Heart right ventricle (tissue), 16 donors: Measurements from ENCODE around the gene CD6. TPM values are rescaled to one million over a fixed set of nuclear protein-coding genes. Genes with fewer than 3 reads are reported as not detected.

ENCODE experiments used
- ATAC-seq, 8 donors: fragments of 200-7000 bp; cut with Tn5 transposase; one replicate each; pipeline ENCODE4 v1.9.1; 2020; ENCODE audit warnings: mild to moderate bottlenecking in 8 of 8, moderate library complexity in 8 of 8, moderate number of reproducible peaks in 1 of 8
- DNase-seq, 2 donors: peaks; one replicate each; pipeline ENCODE4 v3.0.0-alpha.2; 2020
- H3K27ac ChIP-seq, 10 donors: fragments of 200-600 bp; sonication (generic) in 2 of 10; one replicate each; pipeline versions ENCODE4 v1.5.0 to v1.8.0; 2020 to 2022; ENCODE audit warnings: mild to moderate bottlenecking in 3 of 10
- H3K27me3 ChIP-seq, 7 donors: fragments of 200-600 bp; one replicate each; pipeline ENCODE4 v1.8.0; 2021 to 2022; ENCODE audit warnings: mild to moderate bottlenecking in 2 of 7
- H3K36me3 ChIP-seq, 9 donors: fragments of 200-600 bp; sonication (generic) in 1 of 9; one replicate each; pipeline versions ENCODE4 v1.5.0 to v1.8.0; 2020 to 2022; ENCODE audit warnings: mild to moderate bottlenecking in 2 of 9
- H3K4me1 ChIP-seq, 9 donors: fragments of 200-600 bp; sonication (generic) in 1 of 9; one replicate each; pipeline versions ENCODE4 v1.5.0 to v1.8.0; 2020 to 2022; ENCODE audit warnings: mild to moderate bottlenecking in 4 of 9
- H3K4me3 ChIP-seq, 10 donors: fragments of 200-600 bp; sonication (generic) in 2 of 10; one replicate each; pipeline versions ENCODE4 v1.5.0 to v1.8.0; 2020 to 2022; ENCODE audit warnings: mild to moderate bottlenecking in 7 of 10, moderate library complexity in 2 of 10
- H3K9me3 ChIP-seq, 11 donors: fragments of 200-600 bp in 10 of 11; sonication (generic) in 2 of 11; one replicate each; pipeline versions ENCODE4 v1.5.0 to v1.8.0; 2013 to 2022; ENCODE audit warnings: mild to moderate bottlenecking in 2 of 11, control low read depth in 1 of 11, moderate library complexity in 1 of 11
- WGBS, 2 donors: extraction: QIAGEN DNeasy Blood & Tissue Kit; methylation state at CpG; one replicate each; pipeline ENCODE4 v1.1.7; 2013; ENCODE audit warnings: inconsistent platforms in 1 of 2; 5-methylcytosine and 5-hydroxymethylcytosine counted together
- intact Hi-C, 10 donors: fragments of 100-400 bp; cut with DNase I; formaldehyde crosslinking; loops; one replicate each; pipeline versions ENCODE4 v1.11.1 to v1.14.2; 2022
- polyA plus RNA-seq, 2 donors: library from polyadenylated mRNA; stranded (reverse); fragments of 200-250 nt; gene quantifications; one replicate each; pipeline ENCODE4 v1.2.3, GENCODE V29; 2013
- total RNA-seq, 10 donors: library from RNA; stranded (reverse); fragmentation: NEBNext Ultra II Directional in 3 of 10; extraction: Animal tissue kit (Norgen Biotek cat#: 25700) in 3 of 10; gene quantifications; one replicate each; pipeline versions ENCODE4 v1.2.1 to v1.2.4, GENCODE V29; 2021 to 2023
- TF ChIP-seq, protein P1 (sequence below), 9 donors: fragments of 200-600 bp; sonication (generic) in 2 of 9; IDR thresholded peaks; one replicate each; pipeline versions ENCODE4 v1.5.0 to v1.8.0; 2021 to 2022; ENCODE audit warnings: antibody characterized with exemption in 9 of 9, mild to moderate bottlenecking in 5 of 9, moderate library complexity in 1 of 9
- donor health status: Arrhythmogenic right ventricular cardiomyopathy.
- donor health status: ischemic (EF 13 %, LVEDD 7.1; RV severe dilation, severe dysfunction).
- donor health status: healthy with polysubstance abuse.
- donor health status: DM: no; HTN: yes; CAD: no.
- donor health status: DM: no; HTN: no; CAD: no.
- donor health status: ischemic (EF 25% LVEDD 6.9; RV normal size, moderate dysfunction).
- donor health status: ischemic (EF 25% LVEDD 5.7; RV mildly dilated, moderate dysfunction).
- donor health status: healthy.
- donor health status: DM: yes; HTN: yes; CAD: no.
- donor health status: Ischemic cardiomyopathy.
- donor health status: ischemic (EF 35%, LVEDD 5.7; RV mildly dilated, moderate dysfunction).
- donor health status: nonischemic (EF 11% LVEDD 7.7; RV severe dilation, severe dysfunction).
- donor health status: DM: yes; HTN: yes; CAD: no.
- donor health status: PGD.
- donor health status: ischemic (EF 29% LVEDD 5.4; RV normal size, mild dysfunction).
- donor health status: nonischemic (EF 23%, LVEDD 6.1; RV moderate dilation, normal function).

CD6 gene
- total and polyA plus RNA-seq, 12 donors, result 0.07 to 4.5 (median 0.34) TPM; not detected in 1

DNA sequence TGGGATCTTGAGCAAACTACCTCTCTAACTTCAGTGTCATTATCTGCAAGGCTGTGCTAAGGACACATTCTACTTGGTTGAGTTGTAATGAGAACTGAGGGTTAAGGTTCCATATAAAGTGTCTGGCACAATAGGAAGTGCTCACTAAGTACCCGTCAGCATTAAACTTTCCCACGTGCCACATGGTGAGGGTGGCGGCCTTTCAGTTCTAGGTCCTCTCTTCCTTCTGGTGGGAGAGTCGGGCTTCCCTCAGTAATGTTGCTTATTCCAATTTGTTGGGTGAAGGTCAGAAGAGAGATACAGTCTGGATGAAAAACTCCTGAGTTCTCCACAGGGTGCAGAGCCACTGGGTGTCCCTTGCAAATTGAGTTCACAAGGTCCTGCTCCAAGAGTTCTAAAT lies 4.6 kb upstream of the CD6 start:
- Histone ChIP-seq H3K9me3 (peaks cover 0 to 8% (median 0%) of the 10 kb centered on the region in 11 donors), H3K4me3 (no peak overlapping the region), H3K36me3 (no peaks in the 10 kb centered on the region), H3K4me1 (peaks cover 0 to 5% (median 0%) of the 10 kb centered on the region in 9 donors), H3K27ac (no peak overlapping the region), H3K27me3 (peaks cover 0 to 9% (median 0%) of the 10 kb centered on the region in 7 donors)
- TF ChIP-seq, protein P1, sequence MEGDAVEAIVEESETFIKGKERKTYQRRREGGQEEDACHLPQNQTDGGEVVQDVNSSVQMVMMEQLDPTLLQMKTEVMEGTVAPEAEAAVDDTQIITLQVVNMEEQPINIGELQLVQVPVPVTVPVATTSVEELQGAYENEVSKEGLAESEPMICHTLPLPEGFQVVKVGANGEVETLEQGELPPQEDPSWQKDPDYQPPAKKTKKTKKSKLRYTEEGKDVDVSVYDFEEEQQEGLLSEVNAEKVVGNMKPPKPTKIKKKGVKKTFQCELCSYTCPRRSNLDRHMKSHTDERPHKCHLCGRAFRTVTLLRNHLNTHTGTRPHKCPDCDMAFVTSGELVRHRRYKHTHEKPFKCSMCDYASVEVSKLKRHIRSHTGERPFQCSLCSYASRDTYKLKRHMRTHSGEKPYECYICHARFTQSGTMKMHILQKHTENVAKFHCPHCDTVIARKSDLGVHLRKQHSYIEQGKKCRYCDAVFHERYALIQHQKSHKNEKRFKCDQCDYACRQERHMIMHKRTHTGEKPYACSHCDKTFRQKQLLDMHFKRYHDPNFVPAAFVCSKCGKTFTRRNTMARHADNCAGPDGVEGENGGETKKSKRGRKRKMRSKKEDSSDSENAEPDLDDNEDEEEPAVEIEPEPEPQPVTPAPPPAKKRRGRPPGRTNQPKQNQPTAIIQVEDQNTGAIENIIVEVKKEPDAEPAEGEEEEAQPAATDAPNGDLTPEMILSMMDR (IDR thresholded peaks at IDR 0.05), result no peak
- DNase-seq (no peak), ATAC-seq (peak in 2 of 8 donors; percentile 33 to 39)
- WGBS, 2 donors, result 84 to 88% methylated on average over 4 of the region's 4 CpGs
- intact Hi-C loops, result no loop called here

DNA sequence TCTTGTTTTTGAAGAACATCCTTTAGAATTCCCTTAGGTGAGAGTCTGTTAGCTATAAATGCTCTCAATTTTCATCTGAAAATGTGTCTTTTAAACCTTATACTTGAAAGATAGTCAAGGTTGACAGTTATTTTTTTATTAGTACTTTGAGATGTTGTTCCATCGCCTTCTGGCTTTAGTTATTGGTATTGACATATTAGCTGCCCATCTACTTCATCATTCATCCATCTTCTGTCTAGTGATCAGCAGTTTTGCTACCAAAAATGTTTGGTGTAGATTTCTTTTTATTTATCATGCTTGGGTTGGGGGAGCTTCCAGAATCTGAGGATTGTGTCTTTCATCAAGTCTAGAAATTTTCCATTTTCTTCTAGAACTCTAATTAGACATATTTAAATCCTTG lies 3.3 kb upstream of the CD6 start:
- DNase-seq (no peak), ATAC-seq (no peak)
- Histone ChIP-seq H3K9me3 (peaks cover 0 to 8% (median 0%) of the 10 kb centered on the region in 11 donors), H3K27ac (no peak overlapping the region), H3K4me1 (peaks cover 0 to 5% (median 0%) of the 10 kb centered on the region in 9 donors), H3K4me3 (no peak overlapping the region), H3K36me3 (no peaks in the 10 kb centered on the region), H3K27me3 (peaks cover 0 to 9% (median 0%) of the 10 kb centered on the region in 7 donors)
- TF ChIP-seq, protein P1 (IDR thresholded peaks at IDR 0.05), result no peak
- WGBS, 2 donors, result 48 to 90% methylated on average over 1 of the region's 1 CpG
- intact Hi-C loops, result no loop called here

DNA sequence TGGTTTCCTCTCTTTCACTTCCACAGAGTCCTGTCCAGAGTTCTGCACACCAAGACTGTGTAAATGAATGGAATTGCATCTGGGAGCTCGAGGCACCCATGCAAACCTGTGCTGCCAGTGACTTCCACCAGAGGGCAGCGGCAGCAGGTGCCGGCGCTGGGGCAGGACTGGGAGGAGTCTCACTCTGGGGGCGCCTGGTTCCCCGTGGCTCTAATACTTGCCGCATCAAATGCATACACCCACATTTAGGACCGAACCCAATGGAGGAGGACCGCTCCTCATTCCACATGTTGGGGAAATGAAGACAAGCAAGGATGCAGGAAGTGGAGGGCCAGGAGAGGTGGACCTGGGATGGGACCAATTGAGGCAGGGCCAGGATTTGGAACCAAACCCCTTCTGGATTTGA lies 1.1 kb upstream of the CD6 start:
- WGBS, 2 donors, result 14 to 16% methylated on average over 9 of the region's 9 CpGs
- no peak overlapping the region for H3K27ac ChIP-seq
- no peak overlapping the region for H3K4me3 ChIP-seq
- no peaks in the 10 kb centered on the region for H3K36me3 ChIP-seq
- peaks cover 0 to 5% (median 0%) of the 10 kb centered on the region in 9 donors for H3K4me1 ChIP-seq
- peaks cover 0 to 8% (median 0%) of the 10 kb centered on the region in 11 donors for H3K9me3 ChIP-seq
- TF ChIP-seq, protein P1 (IDR thresholded peaks at IDR 0.05), result peak; percentile 70 to 94 (median 90)
- peaks cover 0 to 9% (median 0%) of the 10 kb centered on the region in 7 donors for H3K27me3 ChIP-seq
- intact Hi-C loops, result loop anchor here in 6 of 10 donors (1.0 to 2.0 kb wide), 5 partner anchors 156 to 216 kb away; no protein-coding TSS in a partner anchor
- peak; percentile 53 to 88 (median 74) for ATAC-seq
- DNase-seq, result peak; percentile 50 to 69

DNA sequence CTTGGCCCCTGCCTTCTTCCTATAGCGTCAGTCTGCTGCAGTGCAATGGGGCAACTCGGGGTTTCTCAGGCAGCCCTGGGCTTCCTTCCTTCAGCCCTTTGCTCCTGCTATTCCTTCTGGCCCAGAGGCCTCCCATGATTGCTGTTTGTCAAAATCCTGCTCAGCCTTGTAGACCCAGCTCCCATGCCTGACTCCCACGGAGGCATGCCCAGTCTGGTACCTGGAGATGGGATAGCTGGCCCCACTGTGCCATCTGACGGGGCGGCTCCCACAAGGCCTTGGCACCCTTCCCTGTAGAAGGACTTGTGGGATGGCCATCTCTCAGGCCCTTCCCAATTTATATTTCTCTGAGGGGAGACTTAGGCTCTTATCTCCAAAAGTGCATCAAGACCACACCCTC lies 590 bp upstream of the CD6 start:
- TF ChIP-seq, protein P1 (IDR thresholded peaks at IDR 0.05), result no peak
- 85 to 89% methylated on average over 5 of the region's 5 CpGs for WGBS, 2 donors
- Histone ChIP-seq H3K27me3 (peaks cover 0 to 9% (median 0%) of the 10 kb centered on the region in 7 donors), H3K9me3 (peaks cover 0 to 8% (median 0%) of the 10 kb centered on the region in 11 donors), H3K4me1 (peaks cover 0 to 5% (median 0%) of the 10 kb centered on the region in 9 donors), H3K36me3 (no peaks in the 10 kb centered on the region), H3K27ac (no peak overlapping the region), H3K4me3 (peak overlapping the region in 1 of 10 donors; percentile 51)
- ATAC-seq (no peak), DNase-seq (no peak)
- intact Hi-C loops, result loop anchor here in 6 of 10 donors (1.0 to 2.0 kb wide), 5 partner anchors 156 to 216 kb away; no protein-coding TSS in a partner anchor
